GM12865 (cell line): ENCODE results near the gene CHST12.

Experiments
- DNase-seq: peaks from one replicate; pipeline ENCODE4 v3.0.0; 2010; ENCODE audit warnings: low read depth
- H3K4me3 ChIP-seq: 2 replicates; pipeline ENCODE4 v1.5.1; 2011; ENCODE audit warnings: mild to moderate bottlenecking, low read depth, low read length, control low read depth
- TF ChIP-seq, protein P1 (sequence below): IDR thresholded peaks from 2 replicates; pipeline ENCODE4 v1.5.1; 2011; ENCODE audit warnings: low read length, control low read depth, low read depth, inconsistent platforms; ENCODE audit not compliant: insufficient read depth; ENCODE audit errors: missing control alignments

CHST12 gene

DNA sequence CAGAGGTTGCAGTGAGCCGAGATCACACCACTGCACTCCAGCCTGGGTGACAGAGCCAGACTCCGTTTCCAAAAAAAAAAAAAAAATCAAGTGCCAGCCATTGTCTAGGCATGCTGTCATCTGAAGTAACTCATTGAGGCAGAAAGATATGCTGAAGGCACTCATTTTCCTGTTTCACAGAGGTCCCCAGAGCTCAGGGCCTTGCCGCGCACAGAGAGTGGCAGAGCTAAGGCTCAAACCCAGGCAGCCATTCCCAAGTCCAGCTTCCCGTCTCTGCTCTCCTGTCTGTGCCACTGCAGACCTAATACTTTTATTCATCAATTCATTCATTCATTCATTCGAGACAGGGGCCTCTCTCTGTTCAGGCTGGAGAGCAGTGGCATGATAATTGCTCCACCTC is 69.3 kb downstream of the CHST12 start:
- no peak for DNase-seq
- TF ChIP-seq, protein P1, sequence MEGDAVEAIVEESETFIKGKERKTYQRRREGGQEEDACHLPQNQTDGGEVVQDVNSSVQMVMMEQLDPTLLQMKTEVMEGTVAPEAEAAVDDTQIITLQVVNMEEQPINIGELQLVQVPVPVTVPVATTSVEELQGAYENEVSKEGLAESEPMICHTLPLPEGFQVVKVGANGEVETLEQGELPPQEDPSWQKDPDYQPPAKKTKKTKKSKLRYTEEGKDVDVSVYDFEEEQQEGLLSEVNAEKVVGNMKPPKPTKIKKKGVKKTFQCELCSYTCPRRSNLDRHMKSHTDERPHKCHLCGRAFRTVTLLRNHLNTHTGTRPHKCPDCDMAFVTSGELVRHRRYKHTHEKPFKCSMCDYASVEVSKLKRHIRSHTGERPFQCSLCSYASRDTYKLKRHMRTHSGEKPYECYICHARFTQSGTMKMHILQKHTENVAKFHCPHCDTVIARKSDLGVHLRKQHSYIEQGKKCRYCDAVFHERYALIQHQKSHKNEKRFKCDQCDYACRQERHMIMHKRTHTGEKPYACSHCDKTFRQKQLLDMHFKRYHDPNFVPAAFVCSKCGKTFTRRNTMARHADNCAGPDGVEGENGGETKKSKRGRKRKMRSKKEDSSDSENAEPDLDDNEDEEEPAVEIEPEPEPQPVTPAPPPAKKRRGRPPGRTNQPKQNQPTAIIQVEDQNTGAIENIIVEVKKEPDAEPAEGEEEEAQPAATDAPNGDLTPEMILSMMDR = no peak
- H3K4me3 ChIP-seq = no peak overlapping the region

DNA sequence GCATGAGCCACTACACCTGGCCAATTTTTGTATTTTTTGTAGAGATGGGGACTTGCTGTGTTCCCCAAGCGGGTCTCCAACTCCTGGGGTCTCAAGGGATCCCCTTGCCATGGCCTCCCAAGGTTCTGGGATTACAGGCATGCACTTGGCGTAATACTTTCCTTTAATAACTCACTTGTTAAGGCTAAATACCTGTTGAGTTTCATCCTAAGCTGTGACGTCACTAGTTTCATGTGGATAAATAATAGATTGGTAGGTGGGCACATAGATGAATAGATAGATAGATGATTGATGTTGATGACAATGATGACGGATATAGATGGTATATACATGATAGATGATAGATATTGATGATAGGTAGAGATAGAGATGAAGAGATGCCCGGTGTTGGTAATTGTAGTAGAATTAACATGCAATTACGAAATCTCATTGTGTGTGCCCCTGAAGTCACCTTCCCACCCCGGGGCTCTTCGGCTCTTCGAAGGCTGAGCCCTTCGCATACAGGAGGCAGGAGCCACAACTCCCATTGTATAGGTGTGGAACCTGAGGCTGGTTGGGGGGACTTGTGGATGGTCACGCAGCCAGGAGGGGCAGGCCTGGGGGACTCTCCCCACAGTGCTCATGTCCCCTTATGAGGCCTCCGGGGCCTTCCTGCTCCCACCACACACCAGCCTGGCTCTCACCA is 70.2 kb downstream of the CHST12 start:
- DNase-seq = no peak
- TF ChIP-seq, protein P1 = no peak
- H3K4me3 ChIP-seq = no peak overlapping the region

DNA sequence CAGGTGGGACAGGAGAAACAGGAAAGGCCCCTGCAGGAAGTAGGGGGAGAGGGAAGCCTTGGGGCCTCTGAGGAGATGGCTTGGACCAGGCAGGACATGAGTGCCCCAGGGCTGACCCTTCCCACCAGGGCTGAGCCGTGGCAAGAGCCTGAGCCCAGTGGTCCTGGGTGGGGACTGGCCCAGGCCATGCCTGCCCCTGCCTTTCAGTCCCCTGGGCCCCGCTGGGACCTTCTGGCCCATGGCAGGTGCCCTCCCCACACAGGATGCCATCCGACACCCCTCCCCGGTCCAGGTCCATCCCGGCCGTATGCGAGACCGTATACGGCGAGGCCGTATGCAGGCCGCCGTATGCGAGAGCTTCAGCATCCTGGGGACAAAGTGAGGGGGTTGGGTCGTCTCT is 70.8 kb downstream of the CHST12 start:
- DNase-seq = no peak
- TF ChIP-seq, protein P1 = no peak
- no peak overlapping the region for H3K4me3 ChIP-seq

DNA sequence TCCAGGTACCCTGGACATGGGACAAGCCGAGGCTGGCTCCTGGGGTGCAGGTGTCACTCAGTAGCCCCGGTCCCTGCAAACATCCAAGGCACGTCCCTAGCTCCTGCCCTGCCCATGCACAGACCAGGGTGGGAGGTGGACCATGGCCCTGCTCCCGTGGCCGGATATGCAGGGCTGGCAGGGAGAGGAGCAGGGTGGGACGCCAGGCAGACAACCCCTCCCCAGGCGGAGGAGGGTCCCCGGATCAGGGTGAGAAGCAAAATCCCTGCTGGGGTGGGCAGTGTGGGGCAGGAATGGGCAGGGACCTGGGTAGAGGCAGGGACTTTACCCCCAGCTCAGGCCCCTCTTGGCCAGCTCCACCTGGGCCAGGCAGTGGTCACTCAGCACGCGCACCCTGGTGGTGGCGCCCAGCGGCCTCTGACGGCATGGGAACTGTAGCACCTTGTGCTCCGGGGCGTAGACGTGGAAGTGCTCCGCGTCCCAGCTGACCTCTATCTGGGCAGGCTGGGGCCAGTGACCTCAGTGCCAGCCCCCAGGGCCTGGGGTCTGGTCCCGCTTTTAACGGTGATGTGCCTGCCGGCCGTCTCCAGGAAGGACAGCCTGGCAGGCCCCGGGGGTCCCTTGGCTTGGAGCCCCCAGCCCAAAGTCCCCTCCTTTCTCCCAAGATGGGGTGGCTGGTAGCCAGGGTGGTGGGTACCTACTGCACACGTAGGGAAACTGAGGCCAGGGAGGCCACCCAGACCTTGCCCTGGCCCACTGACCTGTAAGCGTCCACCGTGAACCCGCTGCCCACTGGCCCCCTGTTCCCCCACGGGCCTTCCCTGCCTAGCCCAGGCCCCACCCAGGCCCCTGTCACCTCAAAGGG is 71.6 kb downstream of the CHST12 start:
- H3K4me3 ChIP-seq = no peak overlapping the region
- TF ChIP-seq, protein P1 = no peak
- DNase-seq = no peak

DNA sequence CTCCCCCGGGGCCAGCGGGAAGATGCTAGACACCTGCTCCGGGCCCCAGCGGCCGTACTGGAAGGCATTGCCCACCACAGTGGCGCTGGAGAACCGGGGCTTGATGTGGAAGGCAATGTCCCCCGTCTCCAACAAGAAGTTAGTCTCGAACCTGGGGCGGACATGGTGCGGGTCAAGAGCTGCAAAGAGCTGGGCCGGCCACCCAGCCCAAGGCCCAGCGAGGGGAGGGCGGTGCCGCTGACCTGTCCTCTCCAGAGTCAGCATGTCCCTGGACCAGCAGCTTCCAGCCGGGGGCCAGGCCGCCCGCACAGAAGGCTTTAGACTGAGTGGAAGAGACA is 72.2 kb downstream of the CHST12 start:
- no peak for DNase-seq
- no peak overlapping the region for H3K4me3 ChIP-seq
- TF ChIP-seq, protein P1 = no peak

DNA sequence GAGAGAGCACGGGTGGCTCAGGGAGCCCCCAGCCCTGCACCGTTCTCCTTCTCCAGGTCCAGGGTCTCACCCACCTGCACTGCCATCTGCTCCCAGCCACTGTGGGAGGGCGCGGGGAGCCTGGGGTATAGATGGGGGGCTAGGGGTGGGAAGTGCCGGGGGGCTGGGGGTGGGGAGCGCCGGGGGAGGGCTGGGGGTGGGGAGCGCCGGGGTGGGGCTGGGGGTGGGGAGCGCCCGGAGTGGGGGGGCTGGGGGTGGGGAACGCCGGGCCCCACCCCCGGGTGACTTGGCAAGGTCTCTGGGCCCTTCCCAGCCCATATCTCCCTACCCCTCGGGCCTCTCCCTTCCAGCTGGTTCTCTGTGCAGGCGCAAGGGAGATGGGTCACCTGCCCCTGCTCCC is 72.9 kb downstream of the CHST12 start, which contains the start of gene GRIFIN:
TSS of gene GRIFIN (minus strand) at position 101 of the 400 bp plus-strand sequence. CDS start at position 86, 15 bp downstream.
- no peak within 1 kb of the TSS for H3K4me3 ChIP-seq
- DNase-seq = no peak
- TF ChIP-seq, protein P1 = no peak
